ENCODE data around the gene CLTCL1.

Gene CLTCL1

DNA sequence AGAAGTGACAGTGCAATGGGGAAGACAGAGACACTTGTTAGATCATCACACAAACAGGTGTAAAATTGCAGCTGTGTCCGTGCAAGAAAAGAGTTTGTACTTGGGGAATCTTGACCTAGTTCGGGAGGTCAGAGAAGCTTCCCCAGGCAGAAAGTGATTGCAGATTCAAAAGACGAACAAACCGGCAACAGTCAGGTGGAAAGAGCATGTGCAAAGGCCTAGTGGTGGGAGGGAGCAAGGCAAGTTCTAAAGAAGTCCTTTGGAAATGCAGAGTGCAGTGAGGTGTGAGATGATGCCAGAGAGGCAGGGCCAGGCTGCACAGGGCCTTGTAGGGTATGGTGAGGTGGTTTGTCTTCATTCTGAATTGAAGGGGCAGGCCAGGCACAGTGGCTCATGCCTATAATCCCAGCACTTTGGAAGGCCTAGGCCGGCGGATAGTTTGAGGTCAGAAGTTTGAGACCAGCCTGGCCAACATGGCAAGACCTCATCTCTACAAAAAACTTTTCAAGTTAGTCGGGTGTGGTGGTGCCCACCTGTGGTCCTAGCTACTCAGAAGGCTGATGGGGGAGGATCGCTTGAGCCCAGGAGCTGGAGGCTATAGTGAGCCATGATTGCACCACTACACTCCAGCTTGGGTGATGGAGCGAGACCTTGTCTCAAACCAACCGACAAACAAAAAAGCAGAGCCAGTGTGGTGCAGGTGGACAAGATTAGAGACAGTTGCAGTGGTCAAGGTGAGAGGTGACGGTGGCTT lies 145.1 kb downstream of the CLTCL1 start:
- peaks cover 27% of the 10 kb centered on the region for H3K4me1 Mint-ChIP-seq (ENCODE audit: low read depth)
- no peak overlapping the region for H3K4me3 Mint-ChIP-seq
- H3K36me3 Mint-ChIP-seq (ENCODE audit: low read depth) = peaks cover 23% of the 10 kb centered on the region
- peaks cover 27% of the 10 kb centered on the region for H3K27me3 Mint-ChIP-seq
- no peak overlapping the region for H3K27ac Mint-ChIP-seq
- no peak for DNase-seq
- H3K9me3 Mint-ChIP-seq = no peaks in the 10 kb centered on the region

DNA sequence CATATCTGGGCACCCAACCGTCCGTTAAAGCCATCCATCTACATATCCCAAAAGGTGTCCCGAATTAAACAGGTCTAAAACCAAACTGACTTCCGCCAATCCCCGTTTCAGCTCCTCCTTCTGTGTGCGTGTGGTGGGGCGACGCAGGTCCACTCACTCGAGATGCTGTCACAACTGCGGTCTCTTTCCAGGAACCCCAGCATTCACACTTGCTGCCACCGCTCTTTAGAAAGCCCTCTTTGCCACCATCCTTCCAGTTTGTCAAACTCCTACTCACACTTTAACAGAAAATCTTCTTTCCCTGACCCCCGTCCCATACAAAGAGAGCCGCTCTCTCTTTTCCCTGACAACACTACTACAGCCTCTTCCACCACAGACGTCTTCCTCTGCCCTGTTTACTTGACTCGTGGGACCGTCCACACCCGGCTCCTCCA lies 147.5 kb downstream of the CLTCL1 start:
- peaks cover 14% of the 10 kb centered on the region for H3K27me3 Mint-ChIP-seq
- H3K9me3 Mint-ChIP-seq = no peaks in the 10 kb centered on the region
- H3K27ac Mint-ChIP-seq = peak overlapping the region; percentile 98
- peak overlapping the region; percentile 98 for H3K4me3 Mint-ChIP-seq
- peak; percentile 49 for DNase-seq
- H3K36me3 Mint-ChIP-seq (ENCODE audit: low read depth) = peaks cover 47% of the 10 kb centered on the region
- H3K4me1 Mint-ChIP-seq (ENCODE audit: low read depth) = peaks cover 23% of the 10 kb centered on the region

DNA sequence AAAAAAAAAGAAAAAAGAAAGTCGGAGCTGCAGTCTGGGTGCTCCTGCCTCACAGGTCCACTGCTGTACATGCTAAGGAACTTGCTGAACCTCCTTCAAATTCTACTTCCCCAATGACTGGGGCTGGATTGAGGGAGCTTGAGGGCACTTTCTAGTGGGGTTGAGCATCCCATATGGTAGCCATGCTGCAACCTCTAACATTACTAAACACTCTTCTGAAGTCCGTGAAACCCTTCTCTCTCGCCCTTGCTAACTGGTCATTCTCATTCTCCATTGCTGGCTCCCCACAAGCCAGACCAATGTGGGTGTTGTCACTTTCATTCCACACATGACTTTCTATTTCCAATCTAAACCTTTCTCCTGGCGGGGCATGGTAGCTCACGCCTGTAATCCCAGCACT lies 148.3 kb downstream of the CLTCL1 start:
- peaks cover 7% of the 10 kb centered on the region for H3K27me3 Mint-ChIP-seq
- H3K36me3 Mint-ChIP-seq (ENCODE audit: low read depth) = peaks cover 54% of the 10 kb centered on the region
- DNase-seq = no peak
- no peaks in the 10 kb centered on the region for H3K9me3 Mint-ChIP-seq
- peaks cover 23% of the 10 kb centered on the region for H3K4me1 Mint-ChIP-seq (ENCODE audit: low read depth)
- H3K27ac Mint-ChIP-seq = peak overlapping the region; percentile 98
- H3K4me3 Mint-ChIP-seq = peak overlapping the region; percentile 98

DNA sequence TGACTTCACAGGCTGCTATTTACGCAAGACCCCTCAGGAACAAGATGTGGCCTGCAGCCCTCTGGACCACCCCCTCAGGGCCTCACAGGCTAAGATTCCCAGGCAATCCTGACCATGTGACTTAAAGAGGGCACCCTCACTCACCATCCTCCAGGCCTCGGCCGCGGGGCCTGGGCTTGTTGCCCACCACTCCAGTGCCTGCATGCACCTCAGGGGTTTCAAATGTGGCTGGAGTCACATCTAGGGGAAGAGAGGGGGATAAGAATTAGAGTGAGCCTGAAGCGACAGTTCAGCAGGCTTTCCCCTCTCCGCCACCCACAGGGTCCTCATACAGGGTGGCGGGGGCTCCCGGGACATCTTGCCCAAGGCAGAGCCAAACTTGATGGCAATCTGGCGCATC lies 149.1 kb downstream of the CLTCL1 start:
- DNase-seq = no peak
- Mint-ChIP-seq H3K27ac (no peak overlapping the region), H3K27me3 (no peaks in the 10 kb centered on the region), H3K36me3 (ENCODE audit: low read depth) (peaks cover 62% of the 10 kb centered on the region), H3K9me3 (no peaks in the 10 kb centered on the region), H3K4me1 (ENCODE audit: low read depth) (peaks cover 23% of the 10 kb centered on the region), H3K4me3 (peak overlapping the region; percentile 52)

DNA sequence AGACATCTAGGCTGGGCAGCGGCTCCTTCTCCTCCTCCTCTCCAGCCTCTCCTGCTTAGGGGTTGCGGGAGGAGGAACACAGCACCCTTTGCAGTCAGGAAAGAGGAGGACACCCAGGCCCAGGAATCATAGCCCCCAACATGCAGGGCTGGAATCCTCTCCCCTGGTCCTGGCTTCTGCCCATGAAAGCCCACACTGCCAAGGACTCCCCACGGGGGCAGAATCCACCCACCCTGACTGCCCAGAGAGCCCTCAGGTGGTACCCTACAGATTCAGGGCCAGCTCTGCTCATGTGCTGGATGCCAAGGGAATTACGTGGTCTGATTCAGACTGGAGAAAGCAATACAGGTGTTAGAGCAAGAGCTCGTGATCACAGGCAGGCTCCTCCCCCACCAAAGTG lies 151.5 kb downstream of the CLTCL1 start:
- no peak overlapping the region for H3K4me3 Mint-ChIP-seq
- no peak for DNase-seq
- H3K9me3 Mint-ChIP-seq = no peaks in the 10 kb centered on the region
- peaks cover 23% of the 10 kb centered on the region for H3K4me1 Mint-ChIP-seq (ENCODE audit: low read depth)
- no peaks in the 10 kb centered on the region for H3K27me3 Mint-ChIP-seq
- no peak overlapping the region for H3K27ac Mint-ChIP-seq
- H3K36me3 Mint-ChIP-seq (ENCODE audit: low read depth) = peaks cover 82% of the 10 kb centered on the region

DNA sequence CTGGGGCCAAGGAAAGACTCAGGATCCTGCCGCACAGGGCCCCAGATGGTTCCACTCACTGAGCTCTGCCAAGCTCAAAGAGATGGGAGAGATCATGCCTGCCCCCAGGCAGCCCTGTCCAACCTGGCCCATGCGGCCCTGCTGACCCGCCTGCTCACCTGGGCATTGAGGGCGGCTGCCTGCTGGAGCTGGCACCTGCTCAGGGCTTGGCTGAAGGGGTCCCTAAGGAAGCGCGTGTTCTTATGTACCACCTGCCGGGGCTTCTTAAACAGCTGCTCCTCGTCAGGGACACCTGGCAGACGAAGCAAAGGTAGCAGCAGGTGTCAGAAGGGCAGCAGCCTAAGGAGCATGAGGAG lies 152.5 kb downstream of the CLTCL1 start:
- H3K27me3 Mint-ChIP-seq = no peaks in the 10 kb centered on the region
- no peaks in the 10 kb centered on the region for H3K9me3 Mint-ChIP-seq
- DNase-seq = no peak
- no peak overlapping the region for H3K27ac Mint-ChIP-seq
- H3K36me3 Mint-ChIP-seq (ENCODE audit: low read depth) = peaks cover 86% of the 10 kb centered on the region
- H3K4me1 Mint-ChIP-seq (ENCODE audit: low read depth) = peaks cover 16% of the 10 kb centered on the region
- no peak overlapping the region for H3K4me3 Mint-ChIP-seq

DNA sequence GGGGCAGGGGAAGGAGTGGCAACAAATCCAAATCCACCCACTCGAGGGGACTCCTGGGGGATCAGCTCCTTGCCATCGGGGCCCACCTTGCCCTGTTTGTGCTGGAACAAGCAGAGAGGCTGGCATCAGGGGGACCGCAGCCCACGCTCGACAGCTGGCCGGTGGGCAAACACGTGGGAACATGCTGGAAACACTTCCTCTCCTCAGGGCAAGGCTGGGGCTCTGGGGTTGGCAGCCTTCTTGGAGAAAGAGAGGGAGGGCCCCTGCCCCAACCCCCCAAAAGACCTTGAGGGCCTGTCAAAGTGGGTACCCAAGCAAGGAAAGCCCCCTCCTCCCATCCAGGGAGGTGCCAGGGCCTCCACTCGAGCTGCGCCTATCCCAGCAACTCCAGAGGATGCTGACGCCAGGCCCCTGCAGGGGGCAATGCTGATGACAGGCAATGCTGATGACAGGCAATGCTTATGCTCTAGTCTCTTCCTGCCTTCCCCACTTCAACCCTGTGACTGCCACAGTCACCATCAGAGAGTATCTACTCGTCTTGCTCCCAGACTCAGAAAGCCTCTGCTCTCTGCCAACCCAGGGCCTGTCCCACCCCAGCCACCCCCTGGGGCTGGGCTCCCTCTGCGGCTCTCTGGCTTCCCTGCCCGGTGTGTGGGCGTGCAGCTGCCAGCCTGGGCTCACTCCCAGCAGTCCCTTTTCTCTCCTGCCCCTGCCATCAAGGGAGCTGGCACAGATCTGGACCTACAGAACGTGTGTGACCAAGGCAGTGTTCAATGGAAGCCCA lies 153.1 kb downstream of the CLTCL1 start:
- Mint-ChIP-seq H3K4me1 (ENCODE audit: low read depth) (peaks cover 12% of the 10 kb centered on the region), H3K9me3 (no peaks in the 10 kb centered on the region), H3K36me3 (ENCODE audit: low read depth) (peaks cover 88% of the 10 kb centered on the region), H3K27ac (no peak overlapping the region), H3K27me3 (no peaks in the 10 kb centered on the region), H3K4me3 (no peak overlapping the region)
- DNase-seq = no peak

DNA sequence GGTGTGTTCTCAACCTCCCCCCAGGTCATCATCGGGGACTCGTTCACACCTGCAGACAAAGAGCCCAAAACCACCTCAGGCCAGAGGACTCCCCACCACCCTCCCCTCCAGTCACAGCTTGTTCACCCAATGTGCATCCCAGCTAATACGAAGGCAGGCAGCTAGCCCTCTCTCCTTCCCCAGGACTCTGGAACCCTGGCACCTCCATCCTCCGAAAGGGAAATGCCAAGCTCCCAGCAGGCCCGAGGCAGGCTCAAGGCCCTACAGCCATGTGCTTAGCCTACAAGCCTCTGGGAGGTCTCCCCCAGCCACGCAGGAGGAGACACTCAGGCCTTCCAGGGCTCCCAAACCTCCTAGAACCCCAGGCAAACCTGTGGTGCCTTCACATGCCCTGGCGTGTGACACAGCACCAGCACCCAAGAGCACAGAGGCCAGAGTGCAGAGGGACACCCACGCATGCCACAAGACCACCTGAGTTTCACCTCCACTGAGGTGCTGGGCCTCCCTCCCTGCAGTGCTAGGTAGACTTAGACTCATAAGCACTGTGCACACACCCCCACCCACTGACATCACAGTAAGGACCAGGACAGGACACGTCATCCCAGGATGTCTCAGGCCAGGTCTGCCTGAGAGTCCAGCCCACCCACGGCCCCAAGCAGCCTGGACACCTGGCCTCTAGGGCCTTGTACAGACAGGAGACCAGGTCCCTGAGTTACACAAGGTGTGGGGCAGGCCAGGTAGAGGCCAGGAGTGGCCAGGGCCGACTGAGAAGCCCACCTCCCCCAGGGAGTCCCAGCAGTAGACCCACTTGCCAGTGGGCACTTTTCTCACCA lies 153.9 kb downstream of the CLTCL1 start:
- Mint-ChIP-seq H3K27me3 (no peaks in the 10 kb centered on the region), H3K4me1 (ENCODE audit: low read depth) (peaks cover 6% of the 10 kb centered on the region), H3K36me3 (ENCODE audit: low read depth) (peaks cover 92% of the 10 kb centered on the region), H3K4me3 (no peak overlapping the region), H3K27ac (peak overlapping the region; percentile 11), H3K9me3 (no peaks in the 10 kb centered on the region)
- DNase-seq = no peak

DNA sequence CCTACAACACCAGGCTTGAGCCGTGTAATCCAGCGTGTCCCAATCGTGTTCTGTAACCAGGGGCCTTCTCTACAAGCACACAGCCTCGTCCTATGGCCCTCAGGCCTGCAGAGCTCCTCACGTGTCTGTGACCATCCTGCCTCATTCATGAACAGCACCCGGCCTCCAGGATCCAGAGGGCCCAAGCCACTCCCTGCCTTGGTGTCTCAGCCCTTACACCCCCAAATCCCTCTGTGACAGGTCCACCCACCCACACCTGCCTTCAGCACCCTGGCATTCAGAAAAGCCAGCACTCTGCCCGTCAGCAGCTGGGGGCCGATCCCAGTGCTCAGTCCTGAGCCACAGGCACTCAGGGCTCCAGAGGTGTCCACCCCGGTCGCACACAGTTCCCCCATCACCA lies 154.6 kb downstream of the CLTCL1 start:
- Mint-ChIP-seq H3K9me3 (no peaks in the 10 kb centered on the region), H3K36me3 (ENCODE audit: low read depth) (peaks cover 92% of the 10 kb centered on the region), H3K27ac (peak overlapping the region; percentile 19), H3K4me1 (ENCODE audit: low read depth) (peaks cover 3% of the 10 kb centered on the region), H3K4me3 (no peak overlapping the region), H3K27me3 (no peaks in the 10 kb centered on the region)
- DNase-seq = no peak

DNA sequence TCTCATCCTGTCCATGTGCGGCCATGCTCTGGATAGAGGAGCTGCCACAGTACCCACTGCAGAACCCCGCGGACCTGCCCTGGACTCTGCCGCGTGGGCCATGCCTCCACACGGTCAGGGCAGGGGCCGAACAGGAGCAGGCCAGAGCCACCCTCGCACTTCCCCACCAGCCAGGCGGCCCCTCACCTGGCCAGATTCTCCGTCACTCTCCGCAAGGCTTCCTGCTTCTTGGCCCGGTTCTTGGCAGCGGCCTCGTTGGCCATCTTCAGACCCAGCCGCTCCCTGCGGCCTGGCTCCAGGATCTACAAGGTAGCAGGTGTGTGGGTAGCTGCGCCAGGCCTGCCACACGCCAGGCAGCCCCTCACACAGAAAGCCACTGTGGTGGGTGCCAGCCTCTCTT lies 156.6 kb downstream of the CLTCL1 start:
- Mint-ChIP-seq H3K27ac (no peak overlapping the region), H3K9me3 (no peaks in the 10 kb centered on the region), H3K36me3 (ENCODE audit: low read depth) (peaks cover 84% of the 10 kb centered on the region), H3K4me3 (no peak overlapping the region), H3K27me3 (no peaks in the 10 kb centered on the region), H3K4me1 (ENCODE audit: low read depth) (no peaks in the 10 kb centered on the region)
- DNase-seq = no peak

DNA sequence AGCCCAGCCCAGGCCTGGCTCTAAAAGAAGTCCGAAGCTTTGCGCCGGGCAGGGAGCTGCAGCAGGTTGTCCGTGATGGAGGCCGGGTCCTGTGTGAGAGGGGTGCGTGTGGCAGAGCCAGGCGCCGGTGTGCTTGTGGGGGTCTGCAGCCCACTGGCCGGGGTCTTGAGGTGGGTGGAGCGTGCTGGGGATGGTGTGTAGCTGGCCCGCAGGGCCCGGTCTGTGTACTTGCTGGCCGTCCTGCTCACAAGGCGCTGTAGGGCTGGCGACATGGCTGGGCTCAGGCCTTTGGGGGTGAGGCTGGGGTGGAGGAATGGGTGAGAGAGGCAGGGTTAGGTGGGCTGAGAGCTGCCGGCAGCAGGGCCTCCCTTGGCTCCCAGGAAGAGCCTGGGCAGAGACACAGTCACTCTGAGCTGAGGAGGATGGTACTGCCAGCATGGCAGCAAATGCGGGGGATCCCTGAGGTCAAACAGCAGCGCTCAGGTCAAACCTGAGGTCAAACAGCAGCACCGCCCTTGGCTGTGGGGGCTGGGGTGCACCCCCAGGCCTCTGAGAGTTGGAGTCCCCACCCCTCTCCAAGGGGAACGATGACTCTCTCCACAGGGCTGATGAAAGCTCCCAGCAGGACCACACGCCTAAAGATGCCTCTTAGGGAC lies 157.2 kb downstream of the CLTCL1 start:
- H3K9me3 Mint-ChIP-seq = no peaks in the 10 kb centered on the region
- H3K27me3 Mint-ChIP-seq = no peaks in the 10 kb centered on the region
- no peak overlapping the region for H3K27ac Mint-ChIP-seq
- H3K4me1 Mint-ChIP-seq (ENCODE audit: low read depth) = no peaks in the 10 kb centered on the region
- peaks cover 78% of the 10 kb centered on the region for H3K36me3 Mint-ChIP-seq (ENCODE audit: low read depth)
- no peak overlapping the region for H3K4me3 Mint-ChIP-seq
- DNase-seq = no peak

DNA sequence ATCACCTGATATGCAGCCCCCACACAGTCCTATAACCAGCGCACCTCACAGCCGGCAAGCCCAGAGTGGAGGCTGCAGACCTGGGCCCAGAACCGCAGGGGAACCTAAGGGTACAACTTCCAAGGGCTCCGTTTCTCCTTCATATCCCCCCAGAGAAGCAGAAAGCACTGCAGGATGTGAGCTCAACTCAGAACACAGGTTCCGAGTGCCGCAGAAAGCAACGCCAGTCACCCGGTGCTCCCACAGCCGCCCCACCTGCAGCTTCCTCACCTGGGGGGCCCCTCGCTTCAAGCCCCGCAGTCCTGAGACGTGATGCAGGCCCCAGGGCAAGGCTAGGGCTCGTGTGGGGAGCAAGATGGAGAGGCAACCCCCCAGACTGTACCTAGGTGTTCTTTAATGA lies 158.0 kb downstream of the CLTCL1 start:
- no peak for DNase-seq
- Mint-ChIP-seq H3K36me3 (ENCODE audit: low read depth) (peaks cover 71% of the 10 kb centered on the region), H3K27ac (no peak overlapping the region), H3K9me3 (no peaks in the 10 kb centered on the region), H3K27me3 (no peaks in the 10 kb centered on the region), H3K4me1 (ENCODE audit: low read depth) (no peaks in the 10 kb centered on the region), H3K4me3 (no peak overlapping the region)

DNA sequence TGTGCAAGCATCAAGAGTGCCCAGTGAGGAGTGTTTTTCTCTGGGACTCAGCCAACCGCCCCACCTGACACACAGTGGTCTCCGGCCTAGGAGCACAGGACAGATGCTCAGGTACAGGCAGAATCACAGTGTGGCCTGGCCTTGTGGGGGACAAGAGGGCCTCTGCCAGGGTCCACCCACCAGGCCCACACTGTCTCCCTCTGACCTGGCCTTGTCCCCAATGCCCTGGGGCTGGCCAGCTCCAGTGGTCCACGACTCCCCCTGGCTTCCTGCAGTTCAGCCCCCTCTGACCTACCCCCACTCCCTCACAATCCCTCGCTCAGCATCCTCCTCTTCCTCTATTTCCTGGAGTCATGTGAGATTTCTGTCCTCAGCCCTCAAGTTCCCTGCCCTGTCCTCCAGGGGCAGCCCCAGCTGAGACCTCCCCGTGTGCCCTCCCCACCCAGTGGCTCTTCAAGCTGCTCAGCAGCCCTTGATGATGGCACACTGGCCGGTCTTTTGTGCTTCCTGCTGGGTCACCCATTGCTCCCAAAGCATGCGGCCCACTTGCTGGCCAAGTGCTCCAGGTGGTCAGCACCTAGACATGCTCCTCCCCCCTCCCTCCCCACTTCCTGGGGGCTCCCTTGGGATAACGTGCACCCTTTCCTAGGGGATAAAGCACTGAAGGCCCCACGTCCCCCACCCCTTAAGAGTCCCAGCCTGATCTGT lies 158.7 kb downstream of the CLTCL1 start:
- Mint-ChIP-seq H3K27me3 (no peaks in the 10 kb centered on the region), H3K27ac (no peak overlapping the region), H3K36me3 (ENCODE audit: low read depth) (peaks cover 65% of the 10 kb centered on the region), H3K4me1 (ENCODE audit: low read depth) (no peaks in the 10 kb centered on the region), H3K4me3 (no peak overlapping the region), H3K9me3 (no peaks in the 10 kb centered on the region)
- DNase-seq = no peak

DNA sequence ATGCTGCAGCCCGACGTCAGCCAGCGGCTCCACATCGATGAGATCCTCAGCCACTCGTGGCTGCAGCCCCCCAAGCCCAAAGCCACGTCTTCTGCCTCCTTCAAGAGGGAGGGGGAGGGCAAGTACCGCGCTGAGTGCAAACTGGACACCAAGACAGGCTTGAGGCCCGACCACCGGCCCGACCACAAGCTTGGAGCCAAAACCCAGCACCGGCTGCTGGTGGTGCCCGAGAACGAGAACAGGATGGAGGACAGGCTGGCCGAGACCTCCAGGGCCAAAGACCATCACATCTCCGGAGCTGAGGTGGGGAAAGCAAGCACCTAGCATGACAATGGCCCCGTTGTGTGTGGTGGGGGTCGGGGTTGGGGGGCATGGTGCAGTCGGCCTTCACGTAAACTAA lies 159.4 kb downstream of the CLTCL1 start:
- Mint-ChIP-seq H3K9me3 (no peaks in the 10 kb centered on the region), H3K4me1 (ENCODE audit: low read depth) (no peaks in the 10 kb centered on the region), H3K27ac (no peak overlapping the region), H3K27me3 (no peaks in the 10 kb centered on the region), H3K36me3 (ENCODE audit: low read depth) (peaks cover 58% of the 10 kb centered on the region), H3K4me3 (no peak overlapping the region)
- DNase-seq = no peak
